HCT116 (cell line): ENCODE results near the gene AMN. TPM values are rescaled to one million over a fixed set of nuclear protein-coding genes. Genes with fewer than 3 reads are reported as not detected.

Experiments used
- ATAC-seq: fragments of 200-7000 bp; cut with Tn5 transposase; 2 replicates; pipeline ENCODE4 v1.9.1; 2020; ENCODE audit warnings: mild to moderate bottlenecking, moderate library complexity
- BruUV-seq: library from RNA; stranded (reverse); fragments of 400-500 nt; replicated peaks from 2 replicates; lab custom pipeline; 2021; lab: Mats Ljungman, UMichigan
- CTCF ChIA-PET: fragments of 300-600 bp; sonication (Branson Sonifier 250); formaldehyde crosslinking; loops from one replicate; lab custom pipeline; 2021; ENCODE audit warnings: antibody characterized with exemption; lab: Charles Lee
- POLR2A ChIA-PET: fragments of 300-600, 350-600 bp; sonication (Branson Sonifier 250); formaldehyde crosslinking; loops from one replicate; lab custom pipeline; 2021; ENCODE audit warnings: antibody characterized with exemption; lab: Charles Lee
- RAD21 ChIA-PET, 2 experiments: fragments of 300-600 bp; sonication (Branson Sonifier 250); formaldehyde crosslinking; loops; one replicate each; lab custom pipeline; 2023; ENCODE audit warnings: low total read pairs in 2 of 2; ENCODE audit not compliant: uncharacterized antibody in 2 of 2, unreplicated experiment in 2 of 2, low non-redundant PET in 1 of 2; lab: Charles Lee
- DNase-seq: peaks from one replicate; pipeline ENCODE4 v3.0.0-alpha.2; 2010; ENCODE audit warnings: low read depth, low spot score
- H2AFZ ChIP-seq: fragments of 200-600 bp; shearing (Covaris generic), sonication (generic); 2 replicates; pipeline ENCODE4 v1.6.1; 2017; ENCODE audit warnings: low read depth, mixed run types, mixed read lengths, antibody characterized with exemption, low read length; ENCODE audit not compliant: poor library complexity, severe bottlenecking
- H3K27ac ChIP-seq: 2 replicates; pipeline ENCODE4 v1.5.1; 2012; ENCODE audit warnings: low read depth, low read length
- H3K27me3 ChIP-seq: fragments of 200-600 bp; sonication (generic); 2 replicates; pipeline ENCODE4 v1.6.1; 2016; ENCODE audit warnings: mixed run types, low read length, mixed read lengths; ENCODE audit not compliant: insufficient read depth
- H3K36me3 ChIP-seq, 2 experiments: fragments of 200-500 bp in 1 of 2; fragments of 200-600 bp in 1 of 2; sonication (Bioruptor generic) in 1 of 2; sonication (generic) in 1 of 2; 2 replicates each; pipeline versions ENCODE4 v1.5.1 to v1.6.1; 2014 to 2016; ENCODE audit warnings: low read length in 2 of 2, inconsistent platforms in 1 of 2, mixed read lengths in 1 of 2, mixed run types in 1 of 2; ENCODE audit not compliant: insufficient read depth in 2 of 2, control insufficient read depth in 1 of 2
- H3K4me1 ChIP-seq, 2 experiments: fragments of 200-600 bp in 1 of 2; sonication (generic) in 1 of 2; 2 replicates each; pipeline versions ENCODE4 v1.5.1 to v1.6.1; 2012 to 2017; ENCODE audit warnings: low read length in 2 of 2, inconsistent platforms in 1 of 2, mild to moderate bottlenecking in 1 of 2, mixed read lengths in 1 of 2, mixed run types in 1 of 2, moderate library complexity in 1 of 2; ENCODE audit not compliant: insufficient read depth in 2 of 2, control insufficient read depth in 1 of 2
- H3K4me2 ChIP-seq: fragments of 200-600 bp; sonication (generic); 2 replicates; pipeline ENCODE4 v1.6.1; 2017; ENCODE audit warnings: mixed run types, low read length, mixed read lengths
- H3K4me3 ChIP-seq, 2 experiments: fragments of 200-600 bp in 1 of 2; sonication (generic) in 1 of 2; replicated peaks in 1 of 2; 2 replicates each; pipeline ENCODE4 v1.5.1; 2011 to 2016; ENCODE audit warnings: low read length in 2 of 2, control low read depth in 1 of 2, low read depth in 1 of 2, mild to moderate bottlenecking in 1 of 2, mixed read lengths in 1 of 2, mixed run types in 1 of 2
- H3K79me2 ChIP-seq: fragments of 200-600 bp; sonication (generic); 2 replicates; pipeline ENCODE4 v1.6.1; 2017; ENCODE audit warnings: mild to moderate bottlenecking, mixed run types, low read length, moderate library complexity, mixed read lengths; ENCODE audit not compliant: insufficient read depth
- H3K9ac ChIP-seq: fragments of 200-600 bp; sonication (generic); 2 replicates; pipeline ENCODE4 v1.6.1; 2016; ENCODE audit warnings: low read length, mixed read lengths
- H3K9me2 ChIP-seq: fragments of 200-600 bp; sonication (generic), shearing (Covaris generic); 2 replicates; pipeline ENCODE4 v1.6.1; 2017; ENCODE audit warnings: mixed run types, mild to moderate bottlenecking, moderate library complexity; ENCODE audit not compliant: insufficient read depth
- H3K9me3 ChIP-seq, 2 experiments: fragments of 200-500 bp in 1 of 2; fragments of 200-600 bp in 1 of 2; sonication (Bioruptor generic) in 1 of 2; sonication (generic) in 1 of 2; 2 replicates each; pipeline ENCODE4 v1.6.1; 2014 to 2017; ENCODE audit warnings: low read length in 2 of 2, mixed read lengths in 2 of 2, inconsistent platforms in 1 of 2, low read depth in 1 of 2, mild to moderate bottlenecking in 1 of 2, mixed run types in 1 of 2, moderate library complexity in 1 of 2; ENCODE audit not compliant: control insufficient read depth in 1 of 2, insufficient read depth in 1 of 2
- H4K20me1 ChIP-seq: fragments of 200-600 bp; sonication (generic), shearing (Covaris generic); 2 replicates; pipeline ENCODE4 v1.6.1; 2017; ENCODE audit warnings: mixed run types, mild to moderate bottlenecking, moderate library complexity; ENCODE audit not compliant: insufficient read depth
- CBX3 ChIP-seq: IDR thresholded peaks from 2 replicates; pipeline ENCODE4 v1.6.1; 2012; ENCODE audit warnings: low read depth
- POLR2A ChIP-seq: IDR thresholded peaks from 2 replicates; pipeline ENCODE4 v1.7.0; 2011; ENCODE audit warnings: borderline replicate concordance; ENCODE audit not compliant: insufficient read depth, insufficient read length; ENCODE audit errors: extremely low read depth
- SP1 ChIP-seq: IDR thresholded peaks from 2 replicates; pipeline ENCODE4 v1.6.1; 2012; ENCODE audit warnings: low read depth
- TCF7L2 ChIP-seq: IDR thresholded peaks from 2 replicates; pipeline ENCODE4 v1.7.0; 2011; ENCODE audit warnings: borderline replicate concordance, inconsistent platforms; ENCODE audit not compliant: insufficient read depth, insufficient read length; ENCODE audit errors: extremely low read depth
- intact Hi-C: fragments of 100-400 bp; cut with micrococcal nuclease; formaldehyde crosslinking; loops from 2 replicates; pipeline ENCODE4 v1.10.0; 2022
- total RNA-seq: library from RNA; stranded (reverse); gene quantifications from one replicate; pipeline ENCODE4 v1.2.1, GENCODE V29; 2021; ENCODE audit not compliant: unreplicated experiment
- TF ChIP-seq, protein P1 (sequence below): IDR thresholded peaks from 2 replicates; pipeline ENCODE4 v1.6.1; 2011; ENCODE audit warnings: mild to moderate bottlenecking, low read length, moderate library complexity; ENCODE audit not compliant: insufficient replicate concordance; ENCODE audit errors: extremely low read depth
- TF ChIP-seq, protein P2 (sequence below), 3 experiments: fragments of 200-600 bp in 1 of 3; sonication (generic) in 1 of 3; IDR thresholded peaks in 2 of 3; conservative IDR thresholded peaks in 1 of 3; 2 replicates each; pipeline ENCODE4 v1.5.1; 2012 to 2017; ENCODE audit warnings: low read depth in 2 of 3, low read length in 2 of 3, antibody characterized with exemption in 1 of 3, borderline replicate concordance in 1 of 3, control low read depth in 1 of 3, mild to moderate bottlenecking in 1 of 3, mixed read lengths in 1 of 3, mixed run types in 1 of 3, moderate library complexity in 1 of 3; ENCODE audit not compliant: insufficient read depth in 1 of 3
- TF ChIP-seq, protein P3 (sequence below): IDR thresholded peaks from 2 replicates; pipeline ENCODE4 v1.6.1; 2012
- TF ChIP-seq, protein P4 (sequence below): IDR thresholded peaks from 2 replicates; pipeline ENCODE4 v1.6.1; 2012

Gene AMN
- total RNA-seq, 1 experiment from 2014 or later = 5.7 TPM

DNA sequence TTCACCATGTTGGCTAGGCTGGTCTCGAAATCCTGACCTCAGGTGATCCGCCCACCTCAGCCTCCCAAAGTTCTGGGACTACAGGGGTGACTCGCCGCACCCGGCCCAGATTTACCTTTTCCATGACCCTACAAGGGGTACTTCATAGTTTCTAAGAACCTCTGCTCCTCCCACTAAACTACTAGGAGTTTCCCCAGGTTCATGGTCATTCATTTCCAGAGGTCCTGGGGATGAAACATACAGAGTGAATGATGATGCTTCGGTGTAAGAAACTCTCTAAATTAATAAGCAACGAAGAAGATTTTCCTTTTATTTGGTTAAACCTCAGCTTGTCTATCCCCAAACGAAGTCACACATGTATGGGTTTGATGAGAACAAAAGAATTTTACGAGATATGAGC, 56.9 kb downstream of the AMN start:
- ATAC-seq (no peak), DNase-seq (no peak)
- H3K27me3 ChIP-seq = no peaks in the 10 kb centered on the region
- H3K36me3 ChIP-seq = peaks cover 14 to 30% of the 10 kb centered on the region in 2 experiments; a peak in 3 of 4 replicates
- H3K4me3 ChIP-seq = no peak overlapping the region
- ChIA-PET RAD21 (no interaction called here), CTCF (no interaction called here), POLR2A (no interaction called here)
- H3K79me2 ChIP-seq = no peaks in the 10 kb centered on the region
- no peak overlapping the region for H3K27ac ChIP-seq
- H3K9me2 ChIP-seq = no peaks in the 10 kb centered on the region
- no TSS peak for BruUV-seq
- H3K9me3 ChIP-seq = no peaks in the 10 kb centered on the region
- no peak overlapping the region for H2AFZ ChIP-seq
- H4K20me1 ChIP-seq = no peaks in the 10 kb centered on the region
- TF ChIP-seq POLR2A (no peak), SP1 (no peak), CBX3 (no peak), TCF7L2 (no peak)
- TF ChIP-seq, protein P1, sequence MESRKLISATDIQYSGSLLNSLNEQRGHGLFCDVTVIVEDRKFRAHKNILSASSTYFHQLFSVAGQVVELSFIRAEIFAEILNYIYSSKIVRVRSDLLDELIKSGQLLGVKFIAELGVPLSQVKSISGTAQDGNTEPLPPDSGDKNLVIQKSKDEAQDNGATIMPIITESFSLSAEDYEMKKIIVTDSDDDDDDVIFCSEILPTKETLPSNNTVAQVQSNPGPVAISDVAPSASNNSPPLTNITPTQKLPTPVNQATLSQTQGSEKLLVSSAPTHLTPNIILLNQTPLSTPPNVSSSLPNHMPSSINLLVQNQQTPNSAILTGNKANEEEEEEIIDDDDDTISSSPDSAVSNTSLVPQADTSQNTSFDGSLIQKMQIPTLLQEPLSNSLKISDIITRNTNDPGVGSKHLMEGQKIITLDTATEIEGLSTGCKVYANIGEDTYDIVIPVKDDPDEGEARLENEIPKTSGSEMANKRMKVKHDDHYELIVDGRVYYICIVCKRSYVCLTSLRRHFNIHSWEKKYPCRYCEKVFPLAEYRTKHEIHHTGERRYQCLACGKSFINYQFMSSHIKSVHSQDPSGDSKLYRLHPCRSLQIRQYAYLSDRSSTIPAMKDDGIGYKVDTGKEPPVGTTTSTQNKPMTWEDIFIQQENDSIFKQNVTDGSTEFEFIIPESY = no peak
- TF ChIP-seq, protein P2, sequence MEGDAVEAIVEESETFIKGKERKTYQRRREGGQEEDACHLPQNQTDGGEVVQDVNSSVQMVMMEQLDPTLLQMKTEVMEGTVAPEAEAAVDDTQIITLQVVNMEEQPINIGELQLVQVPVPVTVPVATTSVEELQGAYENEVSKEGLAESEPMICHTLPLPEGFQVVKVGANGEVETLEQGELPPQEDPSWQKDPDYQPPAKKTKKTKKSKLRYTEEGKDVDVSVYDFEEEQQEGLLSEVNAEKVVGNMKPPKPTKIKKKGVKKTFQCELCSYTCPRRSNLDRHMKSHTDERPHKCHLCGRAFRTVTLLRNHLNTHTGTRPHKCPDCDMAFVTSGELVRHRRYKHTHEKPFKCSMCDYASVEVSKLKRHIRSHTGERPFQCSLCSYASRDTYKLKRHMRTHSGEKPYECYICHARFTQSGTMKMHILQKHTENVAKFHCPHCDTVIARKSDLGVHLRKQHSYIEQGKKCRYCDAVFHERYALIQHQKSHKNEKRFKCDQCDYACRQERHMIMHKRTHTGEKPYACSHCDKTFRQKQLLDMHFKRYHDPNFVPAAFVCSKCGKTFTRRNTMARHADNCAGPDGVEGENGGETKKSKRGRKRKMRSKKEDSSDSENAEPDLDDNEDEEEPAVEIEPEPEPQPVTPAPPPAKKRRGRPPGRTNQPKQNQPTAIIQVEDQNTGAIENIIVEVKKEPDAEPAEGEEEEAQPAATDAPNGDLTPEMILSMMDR (IDR thresholded peaks at IDR 0.05 in 2 of 3, conservative IDR thresholded peaks at IDR 0.05 in 1 of 3; ENCODE audit: borderline replicate concordance in 1 of 3, insufficient read depth in 1 of 3, low read depth in 2 of 3, low read length in 2 of 3) = no peak
- TF ChIP-seq, protein P3, sequence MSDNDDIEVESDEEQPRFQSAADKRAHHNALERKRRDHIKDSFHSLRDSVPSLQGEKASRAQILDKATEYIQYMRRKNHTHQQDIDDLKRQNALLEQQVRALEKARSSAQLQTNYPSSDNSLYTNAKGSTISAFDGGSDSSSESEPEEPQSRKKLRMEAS = no peak
- TF ChIP-seq, protein P4, sequence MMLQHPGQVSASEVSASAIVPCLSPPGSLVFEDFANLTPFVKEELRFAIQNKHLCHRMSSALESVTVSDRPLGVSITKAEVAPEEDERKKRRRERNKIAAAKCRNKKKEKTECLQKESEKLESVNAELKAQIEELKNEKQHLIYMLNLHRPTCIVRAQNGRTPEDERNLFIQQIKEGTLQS = no peak
- no peak overlapping the region for H3K4me2 ChIP-seq
- no peaks in the 10 kb centered on the region for H3K4me1 ChIP-seq
- intact Hi-C loops = no loop called here
- no peak overlapping the region for H3K9ac ChIP-seq
